Thoracic aorta (tissue), 2 donors: ENCODE measurements around the gene TENM4. TPM values are rescaled to one million over a fixed set of nuclear protein-coding genes. Genes with fewer than 3 reads are reported as not detected.

Source experiments
- ATAC-seq: fragments of 150-250 bp; one replicate; pipeline ENCODE4 v1.8.0; 2017; ENCODE audit warnings: low read depth; ENCODE audit not compliant: insufficient number of reproducible peaks, low FRiP score
- DNase-seq: peaks from one replicate; pipeline ENCODE4 v3.0.0-alpha.2; 2020; ENCODE audit warnings: low spot score
- H3K27ac ChIP-seq, 2 donors: fragments of 200-600 bp; sonication (generic); 1 replicate in 1 of 2; 2 replicates in 1 of 2; pipeline ENCODE4 v1.5.1; 2016; ENCODE audit warnings: mild to moderate bottlenecking in 2 of 2, moderate library complexity in 2 of 2
- H3K27me3 ChIP-seq: fragments of 200-600 bp; sonication (generic); replicated peaks from 2 replicates; pipeline ENCODE4 v1.6.0; 2016; ENCODE audit warnings: mild to moderate bottlenecking; ENCODE audit not compliant: insufficient read depth
- H3K36me3 ChIP-seq: fragments of 200-600 bp; sonication (generic); one replicate; pipeline ENCODE4 v1.5.1; 2016
- H3K4me1 ChIP-seq, 2 donors: fragments of 200-600 bp; sonication (generic); 1 replicate in 1 of 2; 2 replicates in 1 of 2; pipeline versions ENCODE4 v1.5.1 to v1.6.0; 2016; ENCODE audit warnings: low read depth in 2 of 2, mild to moderate bottlenecking in 1 of 2; ENCODE audit not compliant: control insufficient read depth in 1 of 2
- H3K4me3 ChIP-seq: fragments of 200-600 bp; sonication (generic); 2 replicates; pipeline ENCODE4 v1.5.1; 2016; ENCODE audit warnings: mild to moderate bottlenecking
- H3K9me3 ChIP-seq: fragments of 200-600 bp; sonication (generic); 2 replicates; pipeline ENCODE4 v1.5.1; 2016
- total RNA-seq, 2 donors: library from RNA; depleted of rRNA; stranded (reverse); fragments of >200 nt; gene quantifications; one replicate each; pipeline versions ENCODE4 v1.1.0 to v1.2.3, GENCODE V29; 2016
- TF ChIP-seq, protein P1 (sequence below): fragments of 200-600 bp; sonication (generic); IDR thresholded peaks from one replicate; pipeline ENCODE4 v1.5.1; 2019; ENCODE audit warnings: antibody characterized with exemption

The TENM4 gene
- total RNA-seq, 2 donors from 2014 or later, result 6.1 to 13.3 TPM

DNA sequence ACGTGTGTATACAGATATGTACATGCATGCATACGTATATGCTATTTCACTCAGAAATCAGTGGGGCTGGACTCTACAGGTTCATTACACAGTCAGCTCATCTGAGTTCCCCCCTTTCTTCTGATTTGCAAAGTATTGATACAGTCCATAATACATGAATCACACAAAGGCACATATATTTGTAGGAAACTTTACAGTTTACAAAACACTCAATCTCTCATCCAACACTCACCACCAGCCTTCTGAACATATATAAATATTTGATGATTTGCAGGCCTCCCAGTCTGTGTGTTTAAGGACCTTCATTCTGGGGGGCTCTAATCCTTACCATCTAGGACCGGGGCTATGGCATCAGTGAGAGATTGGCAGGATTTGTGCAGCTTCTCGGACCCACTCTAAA, 293.8 kb downstream of the TENM4 start:
- TF ChIP-seq, protein P1, sequence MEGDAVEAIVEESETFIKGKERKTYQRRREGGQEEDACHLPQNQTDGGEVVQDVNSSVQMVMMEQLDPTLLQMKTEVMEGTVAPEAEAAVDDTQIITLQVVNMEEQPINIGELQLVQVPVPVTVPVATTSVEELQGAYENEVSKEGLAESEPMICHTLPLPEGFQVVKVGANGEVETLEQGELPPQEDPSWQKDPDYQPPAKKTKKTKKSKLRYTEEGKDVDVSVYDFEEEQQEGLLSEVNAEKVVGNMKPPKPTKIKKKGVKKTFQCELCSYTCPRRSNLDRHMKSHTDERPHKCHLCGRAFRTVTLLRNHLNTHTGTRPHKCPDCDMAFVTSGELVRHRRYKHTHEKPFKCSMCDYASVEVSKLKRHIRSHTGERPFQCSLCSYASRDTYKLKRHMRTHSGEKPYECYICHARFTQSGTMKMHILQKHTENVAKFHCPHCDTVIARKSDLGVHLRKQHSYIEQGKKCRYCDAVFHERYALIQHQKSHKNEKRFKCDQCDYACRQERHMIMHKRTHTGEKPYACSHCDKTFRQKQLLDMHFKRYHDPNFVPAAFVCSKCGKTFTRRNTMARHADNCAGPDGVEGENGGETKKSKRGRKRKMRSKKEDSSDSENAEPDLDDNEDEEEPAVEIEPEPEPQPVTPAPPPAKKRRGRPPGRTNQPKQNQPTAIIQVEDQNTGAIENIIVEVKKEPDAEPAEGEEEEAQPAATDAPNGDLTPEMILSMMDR, result no peak
- ATAC-seq, result no peak
- H3K9me3 ChIP-seq, result peaks cover 3% of the 10 kb centered on the region
- no peaks in the 10 kb centered on the region for H3K27me3 ChIP-seq
- H3K4me3 ChIP-seq, result no peak overlapping the region
- DNase-seq, result no peak
- H3K27ac ChIP-seq, result no peak overlapping the region
- H3K36me3 ChIP-seq, result no peaks in the 10 kb centered on the region
- peaks cover 0 to 13% of the 10 kb centered on the region in 2 donors for H3K4me1 ChIP-seq

DNA sequence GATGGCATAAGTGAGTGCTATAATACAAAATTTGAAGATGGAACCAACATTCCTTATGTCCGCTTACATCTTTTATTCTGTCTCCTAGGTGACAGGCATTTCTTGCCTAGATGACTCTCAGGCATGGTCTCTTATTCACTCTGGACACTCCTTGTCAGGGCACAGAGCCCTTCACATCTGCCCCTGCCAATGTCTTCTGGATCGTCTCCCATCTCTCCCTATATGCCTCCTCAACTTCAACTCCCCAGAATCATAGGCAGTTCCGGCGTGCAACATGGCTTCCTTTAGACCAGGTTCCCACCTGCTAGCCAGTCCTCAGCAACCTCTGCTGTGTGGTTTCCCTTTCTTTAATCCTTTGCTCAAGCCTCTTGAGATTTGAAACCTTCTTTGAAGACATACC, 300.9 kb downstream of the TENM4 start:
- H3K36me3 ChIP-seq, result no peaks in the 10 kb centered on the region
- TF ChIP-seq, protein P1, result no peak
- ATAC-seq (no peak), DNase-seq (no peak)
- peaks cover 3% of the 10 kb centered on the region for H3K9me3 ChIP-seq
- H3K4me1 ChIP-seq, result peaks cover 0 to 8% of the 10 kb centered on the region in 2 donors
- no peak overlapping the region for H3K4me3 ChIP-seq
- H3K27ac ChIP-seq, result no peak overlapping the region
- no peaks in the 10 kb centered on the region for H3K27me3 ChIP-seq

DNA sequence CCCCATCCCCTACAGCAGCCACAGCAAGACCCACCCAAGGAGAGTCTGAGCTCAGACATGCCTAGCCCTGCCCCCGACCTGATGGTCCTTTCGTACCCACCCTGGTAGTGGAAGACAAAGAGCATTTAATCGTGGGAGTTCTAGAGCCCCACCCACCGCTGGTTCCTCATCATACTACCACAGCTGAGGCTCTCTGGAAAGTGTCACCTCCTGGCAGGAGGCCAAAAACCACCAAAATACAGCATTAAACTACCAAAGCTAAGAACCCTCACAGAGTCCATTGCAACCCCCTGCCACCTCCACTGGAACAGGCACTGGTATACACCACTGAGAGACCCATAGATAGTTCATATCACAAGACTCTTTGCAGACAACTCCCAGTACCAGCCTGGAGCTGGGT, 311.1 kb downstream of the TENM4 start:
- ATAC-seq, result no peak
- H3K9me3 ChIP-seq, result peaks cover 9% of the 10 kb centered on the region
- no peaks in the 10 kb centered on the region for H3K36me3 ChIP-seq
- H3K4me3 ChIP-seq, result no peak overlapping the region
- TF ChIP-seq, protein P1, result no peak
- H3K27ac ChIP-seq, result no peak overlapping the region
- H3K4me1 ChIP-seq, result no peaks in the 10 kb centered on the region
- H3K27me3 ChIP-seq, result no peaks in the 10 kb centered on the region
- no peak for DNase-seq

DNA sequence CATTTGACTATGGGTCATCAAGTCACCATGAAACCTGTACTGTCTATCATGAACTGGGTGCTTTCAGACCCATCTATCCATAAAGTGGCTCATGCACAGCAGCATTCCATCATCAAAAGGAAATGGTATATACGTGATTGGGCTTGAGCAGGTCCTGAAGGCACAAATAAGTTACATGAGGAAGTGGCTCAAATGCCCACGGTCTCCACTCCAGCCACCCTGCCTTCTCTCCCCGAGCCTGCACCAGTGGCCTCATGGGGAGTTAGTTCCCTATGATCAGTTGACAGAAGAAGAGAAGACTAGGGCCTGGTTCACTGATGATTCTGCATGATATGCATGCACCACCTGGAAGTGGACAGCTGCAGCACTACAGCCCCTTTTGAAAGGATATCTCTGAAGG, 312.5 kb downstream of the TENM4 start:
- peaks cover 9% of the 10 kb centered on the region for H3K9me3 ChIP-seq
- DNase-seq, result no peak
- no peak for ATAC-seq
- H3K27ac ChIP-seq, result no peak overlapping the region
- TF ChIP-seq, protein P1, result no peak
- H3K36me3 ChIP-seq, result no peaks in the 10 kb centered on the region
- no peaks in the 10 kb centered on the region for H3K4me1 ChIP-seq
- H3K27me3 ChIP-seq, result no peaks in the 10 kb centered on the region
- H3K4me3 ChIP-seq, result no peak overlapping the region

DNA sequence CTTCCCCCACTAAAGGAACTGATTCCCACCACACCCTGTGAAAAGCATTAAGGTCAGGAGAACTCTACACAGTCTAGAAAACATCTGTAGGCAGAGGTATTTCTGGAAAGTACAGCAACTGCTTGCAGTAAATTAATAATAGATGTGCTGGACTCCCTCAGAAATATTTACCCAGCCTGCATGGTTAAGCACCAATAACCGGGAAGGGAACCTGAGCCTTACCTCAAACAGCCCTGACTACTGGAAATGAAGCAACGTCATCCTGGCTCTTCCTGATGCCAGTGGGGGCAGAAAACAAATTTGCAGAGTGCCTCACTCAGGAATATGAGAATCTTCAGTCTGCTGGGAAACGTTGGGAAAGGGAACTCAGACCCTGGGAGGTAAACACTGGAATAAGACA, 318.1 kb downstream of the TENM4 start:
- no peaks in the 10 kb centered on the region for H3K27me3 ChIP-seq
- DNase-seq, result no peak
- no peaks in the 10 kb centered on the region for H3K4me1 ChIP-seq
- TF ChIP-seq, protein P1, result no peak
- no peak for ATAC-seq
- peaks cover 9% of the 10 kb centered on the region for H3K9me3 ChIP-seq
- no peak overlapping the region for H3K27ac ChIP-seq
- H3K36me3 ChIP-seq, result no peaks in the 10 kb centered on the region
- no peak overlapping the region for H3K4me3 ChIP-seq
